K562 (cell line): ENCODE measurements around the gene ARHGAP30. TPM values are rescaled to one million over a fixed set of nuclear protein-coding genes. Genes with fewer than 3 reads are reported as not detected.

Source experiments
- ARID1B ChIP-seq: fragments of 450-650 bp; IDR thresholded peaks from 2 replicates; pipeline ENCODE4 v1.6.1; 2016; ENCODE audit warnings: antibody characterized with exemption, mild to moderate bottlenecking, inconsistent platforms
- ATF1 ChIP-seq, 2 experiments: fragments of 450-650 bp in 1 of 2; IDR thresholded peaks; 2 replicates each; pipeline ENCODE4 v1.6.1; 2016; ENCODE audit warnings: missing compliant biosample characterization in 1 of 2, missing genetic modification characterization in 1 of 2
- ATF7 ChIP-seq: fragments of 450-650 bp; IDR thresholded peaks from 2 replicates; pipeline ENCODE4 v1.7.1; 2014; ENCODE audit warnings: mild to moderate bottlenecking, moderate library complexity
- BRF1 ChIP-seq: IDR thresholded peaks from 3 replicates; pipeline ENCODE4 v1.6.1; 2011; ENCODE audit warnings: borderline replicate concordance, mild to moderate bottlenecking; ENCODE audit not compliant: insufficient read length; ENCODE audit errors: extremely low read depth
- FOSL1 ChIP-seq: fragments of 200-800 bp; sonication (Bioruptor generic); conservative IDR thresholded peaks from 2 replicates; pipeline ENCODE4 v1.6.1; 2016; ENCODE audit warnings: missing genetic modification characterization, missing compliant biosample characterization
- MAZ ChIP-seq, 2 experiments: fragments of 450-650 bp in 1 of 2; sonication (generic) in 1 of 2; formaldehyde crosslinking; IDR thresholded peaks in 1 of 2; conservative IDR thresholded peaks in 1 of 2; 2 replicates each; pipeline versions ENCODE4 v1.4.0 to v1.5.0; 2020; ENCODE audit warnings: mild to moderate bottlenecking in 1 of 2, missing genetic modification reagents in 1 of 2
- MGA ChIP-seq: fragments of 450-650 bp; IDR thresholded peaks from 2 replicates; pipeline ENCODE4 v1.6.1; 2016; ENCODE audit warnings: mild to moderate bottlenecking, moderate library complexity
- SMARCE1 ChIP-seq: fragments of 450-650 bp; IDR thresholded peaks from 2 replicates; pipeline ENCODE4 v1.7.1; 2016; ENCODE audit warnings: mild to moderate bottlenecking
- TAL1 ChIP-seq: fragments of 450-650 bp; IDR thresholded peaks from 2 replicates; pipeline ENCODE4 v1.6.1; 2016; ENCODE audit warnings: mild to moderate bottlenecking
- ZNF263 ChIP-seq: sonication (generic); formaldehyde crosslinking; IDR thresholded peaks from 2 replicates; pipeline ENCODE4 v1.8.0; 2022; ENCODE audit warnings: mild to moderate bottlenecking, missing genetic modification reagents, borderline replicate concordance
- polyA plus RNA-seq, 8 experiments: library from polyadenylated mRNA; depleted of rRNA in 4 of 8; stranded (reverse) in 5 of 8; unstranded in 3 of 8; fragments of >200 nt; fragmentation: Nextera tagmentation in 2 of 8; fragmentation: Illumina TruSeq in 1 of 8; extraction: Ambion mirVana in 2 of 8; extraction: Trizol in 1 of 8; gene quantifications; 2 replicates each; pipeline versions ENCODE4 v1.2.1 to v1.2.3, GENCODE V29; 2011 to 2014; ENCODE audit warnings: inconsistent platforms in 1 of 8, missing spikeins in 1 of 8
- total RNA-seq, 7 experiments: library from RNA; depleted of rRNA in 6 of 7; stranded (reverse); fragments of >200 nt in 6 of 7; fragmentation: Illumina TruSeq in 2 of 7; extraction: Trizol in 2 of 7; gene quantifications; 2 replicates each; pipeline versions ENCODE4 v1.2.1 to v1.2.3, GENCODE V29; 2011 to 2021; ENCODE audit warnings: low replicate concordance in 1 of 7
- TF ChIP-seq, protein P1 (sequence below), 2 experiments: fragments of 200-800 bp in 1 of 2; sonication (Bioruptor generic) in 1 of 2; sonication (generic) in 1 of 2; formaldehyde crosslinking in 1 of 2; IDR thresholded peaks in 1 of 2; conservative IDR thresholded peaks in 1 of 2; 2 replicates each; pipeline versions ENCODE4 v1.5.0 to v1.6.1; 2016 to 2020; ENCODE audit warnings: missing compliant biosample characterization in 1 of 2, missing genetic modification characterization in 1 of 2, missing genetic modification reagents in 1 of 2
- TF ChIP-seq, protein P2 (sequence below): sonication (generic); formaldehyde crosslinking; IDR thresholded peaks from 2 replicates; pipeline ENCODE4 v1.8.1; 2022; ENCODE audit warnings: missing genetic modification reagents

ARHGAP30 gene
- total and polyA plus RNA-seq, 9 of the 15 experiments (the other 6 are each of a cell fraction or from before 2014, with no cell fraction given) = 0.01 to 0.73 (median 0.12) TPM

GRCh38 chr1:161082996-161083747 lies 13.5 kb upstream of the ARHGAP30 start (continued):
- TF ChIP-seq MGA = 0 out of 2 replicates have a peak, but pooled peaks have one; percentile 44
- TF ChIP-seq SMARCE1 = peak; percentile 51; the same call in 1 of the 2 replicates
- TF ChIP-seq ATF1 (CRISPR knock-in tag; IDR thresholded peaks at IDR 0.05) = peak; percentile 37; the same call in 1 of the 2 replicates
- TF ChIP-seq ATF1 (tag; IDR thresholded peaks at IDR 0.05) = peak; percentile 90
- peak; percentile 66 for TF ChIP-seq ARID1B
- no peak for TF ChIP-seq BRF1
- TF ChIP-seq ZNF263 (CRISPR knock-in tag) = peak; percentile 98
- TF ChIP-seq TAL1 = no peak
- TF ChIP-seq, protein P1, sequence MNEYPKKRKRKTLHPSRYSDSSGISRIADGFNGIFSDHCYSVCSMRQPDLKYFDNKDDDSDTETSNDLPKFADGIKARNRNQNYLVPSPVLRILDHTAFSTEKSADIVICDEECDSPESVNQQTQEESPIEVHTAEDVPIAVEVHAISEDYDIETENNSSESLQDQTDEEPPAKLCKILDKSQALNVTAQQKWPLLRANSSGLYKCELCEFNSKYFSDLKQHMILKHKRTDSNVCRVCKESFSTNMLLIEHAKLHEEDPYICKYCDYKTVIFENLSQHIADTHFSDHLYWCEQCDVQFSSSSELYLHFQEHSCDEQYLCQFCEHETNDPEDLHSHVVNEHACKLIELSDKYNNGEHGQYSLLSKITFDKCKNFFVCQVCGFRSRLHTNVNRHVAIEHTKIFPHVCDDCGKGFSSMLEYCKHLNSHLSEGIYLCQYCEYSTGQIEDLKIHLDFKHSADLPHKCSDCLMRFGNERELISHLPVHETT (CRISPR knock-in tag; conservative IDR thresholded peaks at IDR 0.05 in 1 of 2, IDR thresholded peaks at IDR 0.05 in 1 of 2) = 0 out of 4 replicates have a peak, but pooled peaks of 1 of the 2 experiments have one; percentile 32
- TF ChIP-seq, protein P2, sequence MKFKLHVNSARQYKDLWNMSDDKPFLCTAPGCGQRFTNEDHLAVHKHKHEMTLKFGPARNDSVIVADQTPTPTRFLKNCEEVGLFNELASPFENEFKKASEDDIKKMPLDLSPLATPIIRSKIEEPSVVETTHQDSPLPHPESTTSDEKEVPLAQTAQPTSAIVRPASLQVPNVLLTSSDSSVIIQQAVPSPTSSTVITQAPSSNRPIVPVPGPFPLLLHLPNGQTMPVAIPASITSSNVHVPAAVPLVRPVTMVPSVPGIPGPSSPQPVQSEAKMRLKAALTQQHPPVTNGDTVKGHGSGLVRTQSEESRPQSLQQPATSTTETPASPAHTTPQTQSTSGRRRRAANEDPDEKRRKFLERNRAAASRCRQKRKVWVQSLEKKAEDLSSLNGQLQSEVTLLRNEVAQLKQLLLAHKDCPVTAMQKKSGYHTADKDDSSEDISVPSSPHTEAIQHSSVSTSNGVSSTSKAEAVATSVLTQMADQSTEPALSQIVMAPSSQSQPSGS = peak; percentile 88
- TF ChIP-seq ATF7 = peak; percentile 96
- peak; percentile 38 to 46; a peak in 2 of 4 replicates for TF ChIP-seq MAZ (CRISPR knock-in tag; conservative IDR thresholded peaks at IDR 0.05 in 1 of 2, IDR thresholded peaks at IDR 0.05 in 1 of 2)
- TF ChIP-seq FOSL1 (tag) = peak; percentile 95
